ENCODE results near the gene HLA-DQA1.
A peak's percentile ranks its signal among the peaks of the same experiment; 100 is the strongest.
"Not testable (repeated sequence)": the region's sequence is repeated elsewhere in the genome, so short reads cannot be mapped to it uniquely, and the experiment has no call there.

The HLA-DQA1 gene

GRCh38 chr6:32659856-32660595 lies 22.8 kb downstream of the HLA-DQA1 start:
- DNase-seq (ENCODE audit: low spot score) = no peak

- DNase-seq (ENCODE audit: low spot score) = no peak
Measured at GRCh38 chr6:32662099-32662498, 24.9 kb downstream of the HLA-DQA1 start.

GRCh38 chr6:32662836-32663235 lies 25.6 kb downstream of the HLA-DQA1 start:
- no peak for DNase-seq (ENCODE audit: low spot score)

GRCh38 chr6:32664354-32664753 lies 27.1 kb downstream of the HLA-DQA1 start:
- no peak for DNase-seq (ENCODE audit: low spot score)

- DNase-seq (ENCODE audit: low spot score) = no peak
Measured at GRCh38 chr6:32664827-32665362, 27.7 kb downstream of the HLA-DQA1 start.

- no peak for DNase-seq (ENCODE audit: low spot score)
Measured at GRCh38 chr6:32665661-32666060, 28.5 kb downstream of the HLA-DQA1 start.

- peak; percentile 45 for DNase-seq (ENCODE audit: low spot score)
Measured at GRCh38 chr6:32666420-32667300, 29.5 kb downstream of the HLA-DQA1 start, which contains the start of gene HLA-DQB1. Gene HLA-DQB1, minus strand, starts transcription at chr6:32666657. Its CDS starts 50 bp downstream, at chr6:32666607.

GRCh38 chr6:32668226-32668747 lies 31.1 kb downstream of the HLA-DQA1 start:
- peak; percentile 30 for DNase-seq (ENCODE audit: low spot score)

- no peak for DNase-seq (ENCODE audit: low spot score)
Measured at GRCh38 chr6:32669240-32669639, 32.0 kb downstream of the HLA-DQA1 start.

- DNase-seq (ENCODE audit: low spot score) = no peak
Measured at GRCh38 chr6:32669893-32670292, 32.7 kb downstream of the HLA-DQA1 start.

GRCh38 chr6:32671908-32672307 lies 34.7 kb downstream of the HLA-DQA1 start:
- not testable (repeated sequence) for DNase-seq (ENCODE audit: low spot score)

- not testable (repeated sequence) for DNase-seq (ENCODE audit: low spot score)
Measured at GRCh38 chr6:32674123-32674522, 36.9 kb downstream of the HLA-DQA1 start.

- DNase-seq (ENCODE audit: low spot score) = no peak
Measured at GRCh38 chr6:32679492-32679891, 42.3 kb downstream of the HLA-DQA1 start.

GRCh38 chr6:32680055-32680454 lies 42.8 kb downstream of the HLA-DQA1 start:
- no peak for DNase-seq (ENCODE audit: low spot score)

- DNase-seq (ENCODE audit: low spot score) = no peak
Measured at GRCh38 chr6:32684246-32684645, 47.0 kb downstream of the HLA-DQA1 start.

- DNase-seq (ENCODE audit: low spot score) = peak; percentile 76
Measured at GRCh38 chr6:32685603-32686002, 48.4 kb downstream of the HLA-DQA1 start.

- no peak for DNase-seq (ENCODE audit: low spot score)
Measured at GRCh38 chr6:32689531-32690501, 52.6 kb downstream of the HLA-DQA1 start.

- peak; percentile 73 for DNase-seq (ENCODE audit: low spot score)
Measured at GRCh38 chr6:32692019-32692418, 54.8 kb downstream of the HLA-DQA1 start.
